HepG2 (cell line): ENCODE data around the gene MRPS14. TPM values are rescaled to one million over a fixed set of nuclear protein-coding genes. Genes with fewer than 3 reads are reported as not detected.

Source experiments
- E2F2 ChIP-seq: sonication (generic); formaldehyde crosslinking; IDR thresholded peaks from 2 replicates; pipeline ENCODE4 v1.4.0; 2020; ENCODE audit warnings: missing genetic modification reagents, borderline replicate concordance
- ELF3 ChIP-seq: IDR thresholded peaks from 2 replicates; pipeline ENCODE4 v1.6.1; 2016; ENCODE audit warnings: missing genetic modification reagents, missing compliant biosample characterization
- FOSL1 ChIP-seq: sonication (generic); formaldehyde crosslinking; IDR thresholded peaks from 2 replicates; pipeline ENCODE4 v1.9.0; 2021; ENCODE audit warnings: missing genetic modification reagents, borderline replicate concordance
- HHEX ChIP-seq: IDR thresholded peaks from 2 replicates; pipeline ENCODE4 v1.6.1; 2016; ENCODE audit warnings: control low read depth
- HNF4G ChIP-seq, 2 experiments: sonication (generic) in 1 of 2; formaldehyde crosslinking in 1 of 2; IDR thresholded peaks; 2 replicates each; pipeline versions ENCODE4 v1.4.0 to v1.6.1; 2011 to 2020; ENCODE audit warnings: borderline replicate concordance in 2 of 2, low read depth in 2 of 2, mild to moderate bottlenecking in 2 of 2, low read length in 1 of 2, missing genetic modification reagents in 1 of 2, moderate library complexity in 1 of 2
- MATR3 ChIP-seq: sonication (generic); formaldehyde crosslinking; IDR thresholded peaks from 2 replicates; pipeline ENCODE4 v1.4.0; 2020; ENCODE audit warnings: missing genetic modification reagents
- MYC ChIP-seq: sonication (generic); formaldehyde crosslinking; IDR thresholded peaks from 2 replicates; pipeline ENCODE4 v1.9.0; 2021; ENCODE audit warnings: missing genetic modification reagents, borderline replicate concordance
- NFE2 ChIP-seq: sonication (generic); formaldehyde crosslinking; IDR thresholded peaks from 2 replicates; pipeline ENCODE4 v1.4.0; 2020; ENCODE audit warnings: missing genetic modification reagents
- ONECUT2 ChIP-seq: sonication (generic); formaldehyde crosslinking; IDR thresholded peaks from 2 replicates; pipeline ENCODE4 v1.4.0; 2020; ENCODE audit warnings: missing genetic modification reagents
- RBM39 ChIP-seq: fragments of 200-400 bp; formaldehyde crosslinking; IDR thresholded peaks from one replicate; pipeline ENCODE4 v1.6.1; 2018; ENCODE audit warnings: antibody characterized with exemption, mild to moderate bottlenecking, low read depth, low read length; ENCODE audit not compliant: poor library complexity, severe bottlenecking
- RFX1 ChIP-seq: fragments of 450-650 bp; IDR thresholded peaks from 2 replicates; pipeline ENCODE4 v1.6.1; 2017
- RFXANK ChIP-seq: IDR thresholded peaks from 2 replicates; pipeline ENCODE4 v1.6.1; 2016
- RFXAP ChIP-seq: sonication (generic); formaldehyde crosslinking; IDR thresholded peaks from 2 replicates; pipeline ENCODE4 v1.4.0; 2020; ENCODE audit warnings: missing genetic modification reagents, borderline replicate concordance
- RNF2 ChIP-seq: fragments of 450-650 bp; conservative IDR thresholded peaks from 2 replicates; pipeline ENCODE4 v1.6.1; 2016; ENCODE audit warnings: low read depth
- SRY ChIP-seq: sonication (generic); formaldehyde crosslinking; IDR thresholded peaks from 2 replicates; pipeline ENCODE4 v1.8.0; 2022; ENCODE audit warnings: mild to moderate bottlenecking, missing genetic modification reagents
- ZNF251 ChIP-seq: sonication (generic); formaldehyde crosslinking; IDR thresholded peaks from 2 replicates; pipeline ENCODE4 v1.9.0; 2021; ENCODE audit warnings: mild to moderate bottlenecking, missing genetic modification reagents
- ZNF329 ChIP-seq: sonication (generic); formaldehyde crosslinking; IDR thresholded peaks from 2 replicates; pipeline ENCODE4 v1.9.0; 2021; ENCODE audit warnings: low read depth, mild to moderate bottlenecking, missing genetic modification reagents
- ZNF44 ChIP-seq: sonication (generic); formaldehyde crosslinking; IDR thresholded peaks from 2 replicates; pipeline ENCODE4 v1.5.1; 2020; ENCODE audit warnings: mild to moderate bottlenecking, missing genetic modification reagents
- ZNF451 ChIP-seq: sonication (generic); formaldehyde crosslinking; IDR thresholded peaks from 2 replicates; pipeline ENCODE4 v1.5.0; 2020; ENCODE audit warnings: mild to moderate bottlenecking, missing genetic modification reagents
- polyA plus RNA-seq, 8 experiments: library from polyadenylated mRNA; depleted of rRNA in 3 of 8; stranded (reverse) in 7 of 8; unstranded in 1 of 8; fragments of >200 nt; fragmentation: Illumina TruSeq in 4 of 8; extraction: Trizol in 4 of 8; gene quantifications; 2 replicates each; pipeline versions ENCODE4 v1.2.1 to v1.2.3, GENCODE V29; 2011 to 2016; ENCODE audit warnings: low read depth in 4 of 8, missing spikeins in 1 of 8, mixed read lengths in 1 of 8; ENCODE audit not compliant: insufficient read depth in 1 of 8
- total RNA-seq, 5 experiments: library from RNA; depleted of rRNA; stranded (reverse); fragments of >200 nt; fragmentation: Illumina TruSeq; extraction: Trizol; gene quantifications; 2 replicates each; pipeline ENCODE4 v1.2.3, GENCODE V29; 2016; ENCODE audit warnings: low read depth in 1 of 5
- TF ChIP-seq, protein P1 (sequence below): IDR thresholded peaks from 2 replicates; pipeline ENCODE4 v1.6.1; 2018; ENCODE audit warnings: missing genetic modification reagents
- TF ChIP-seq, protein P2 (sequence below): sonication (generic); formaldehyde crosslinking; IDR thresholded peaks from 2 replicates; pipeline ENCODE4 v1.4.0; 2020; ENCODE audit warnings: mild to moderate bottlenecking, missing genetic modification reagents
- TF ChIP-seq, protein P3 (sequence below): sonication (generic); formaldehyde crosslinking; IDR thresholded peaks from 2 replicates; pipeline ENCODE4 v1.4.0; 2020; ENCODE audit warnings: missing genetic modification reagents, mild to moderate bottlenecking, borderline replicate concordance

Gene MRPS14
- total and polyA plus RNA-seq, 2 of the 13 experiments (the other 11 are each of a cell fraction or from before 2014, with no cell fraction given): 36.6 to 43.2 TPM

GRCh38 chr1:175023043-175023921 lies at the start of gene MRPS14 (continued):
- TF ChIP-seq, protein P1, sequence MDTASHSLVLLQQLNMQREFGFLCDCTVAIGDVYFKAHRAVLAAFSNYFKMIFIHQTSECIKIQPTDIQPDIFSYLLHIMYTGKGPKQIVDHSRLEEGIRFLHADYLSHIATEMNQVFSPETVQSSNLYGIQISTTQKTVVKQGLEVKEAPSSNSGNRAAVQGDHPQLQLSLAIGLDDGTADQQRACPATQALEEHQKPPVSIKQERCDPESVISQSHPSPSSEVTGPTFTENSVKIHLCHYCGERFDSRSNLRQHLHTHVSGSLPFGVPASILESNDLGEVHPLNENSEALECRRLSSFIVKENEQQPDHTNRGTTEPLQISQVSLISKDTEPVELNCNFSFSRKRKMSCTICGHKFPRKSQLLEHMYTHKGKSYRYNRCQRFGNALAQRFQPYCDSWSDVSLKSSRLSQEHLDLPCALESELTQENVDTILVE (CRISPR knock-in tag): peak; percentile 79; the same call in 1 of the 2 replicates
- TF ChIP-seq ZNF329 (CRISPR knock-in tag) (no peak), MATR3 (no peak), E2F2 (CRISPR knock-in tag) (no peak), SRY (no peak), RFXAP (CRISPR knock-in tag) (peak; percentile 60; the same call in 1 of the 2 replicates), HHEX (CRISPR knock-in tag) (no peak), ONECUT2 (no peak), ZNF44 (no peak), RNF2 (no peak; the same call in 1 of the 2 replicates), MYC (CRISPR knock-in tag) (peak; percentile 79; the same call in 1 of the 2 replicates), HNF4G (IDR thresholded peaks at IDR 0.05; ENCODE audit: borderline replicate concordance, low read depth, low read length) (peak; percentile 21; the same call in 1 of the 2 replicates), HNF4G (CRISPR knock-in tag; IDR thresholded peaks at IDR 0.05; ENCODE audit: borderline replicate concordance, low read depth) (0 out of 2 replicates have a peak, but pooled peaks have one; percentile 39), RBM39 (peak; percentile 81), FOSL1 (0 out of 2 replicates have a peak, but pooled peaks have one; percentile 15), ZNF251 (CRISPR knock-in tag) (no peak), ZNF451 (no peak), RFXANK (no peak), RFX1 (no peak), NFE2 (CRISPR knock-in tag) (no peak), ELF3 (peak; percentile 63)
- TF ChIP-seq, protein P2, sequence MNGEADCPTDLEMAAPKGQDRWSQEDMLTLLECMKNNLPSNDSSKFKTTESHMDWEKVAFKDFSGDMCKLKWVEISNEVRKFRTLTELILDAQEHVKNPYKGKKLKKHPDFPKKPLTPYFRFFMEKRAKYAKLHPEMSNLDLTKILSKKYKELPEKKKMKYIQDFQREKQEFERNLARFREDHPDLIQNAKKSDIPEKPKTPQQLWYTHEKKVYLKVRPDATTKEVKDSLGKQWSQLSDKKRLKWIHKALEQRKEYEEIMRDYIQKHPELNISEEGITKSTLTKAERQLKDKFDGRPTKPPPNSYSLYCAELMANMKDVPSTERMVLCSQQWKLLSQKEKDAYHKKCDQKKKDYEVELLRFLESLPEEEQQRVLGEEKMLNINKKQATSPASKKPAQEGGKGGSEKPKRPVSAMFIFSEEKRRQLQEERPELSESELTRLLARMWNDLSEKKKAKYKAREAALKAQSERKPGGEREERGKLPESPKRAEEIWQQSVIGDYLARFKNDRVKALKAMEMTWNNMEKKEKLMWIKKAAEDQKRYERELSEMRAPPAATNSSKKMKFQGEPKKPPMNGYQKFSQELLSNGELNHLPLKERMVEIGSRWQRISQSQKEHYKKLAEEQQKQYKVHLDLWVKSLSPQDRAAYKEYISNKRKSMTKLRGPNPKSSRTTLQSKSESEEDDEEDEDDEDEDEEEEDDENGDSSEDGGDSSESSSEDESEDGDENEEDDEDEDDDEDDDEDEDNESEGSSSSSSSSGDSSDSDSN: peak; percentile 53; the same call in 1 of the 2 replicates
- TF ChIP-seq, protein P3, sequence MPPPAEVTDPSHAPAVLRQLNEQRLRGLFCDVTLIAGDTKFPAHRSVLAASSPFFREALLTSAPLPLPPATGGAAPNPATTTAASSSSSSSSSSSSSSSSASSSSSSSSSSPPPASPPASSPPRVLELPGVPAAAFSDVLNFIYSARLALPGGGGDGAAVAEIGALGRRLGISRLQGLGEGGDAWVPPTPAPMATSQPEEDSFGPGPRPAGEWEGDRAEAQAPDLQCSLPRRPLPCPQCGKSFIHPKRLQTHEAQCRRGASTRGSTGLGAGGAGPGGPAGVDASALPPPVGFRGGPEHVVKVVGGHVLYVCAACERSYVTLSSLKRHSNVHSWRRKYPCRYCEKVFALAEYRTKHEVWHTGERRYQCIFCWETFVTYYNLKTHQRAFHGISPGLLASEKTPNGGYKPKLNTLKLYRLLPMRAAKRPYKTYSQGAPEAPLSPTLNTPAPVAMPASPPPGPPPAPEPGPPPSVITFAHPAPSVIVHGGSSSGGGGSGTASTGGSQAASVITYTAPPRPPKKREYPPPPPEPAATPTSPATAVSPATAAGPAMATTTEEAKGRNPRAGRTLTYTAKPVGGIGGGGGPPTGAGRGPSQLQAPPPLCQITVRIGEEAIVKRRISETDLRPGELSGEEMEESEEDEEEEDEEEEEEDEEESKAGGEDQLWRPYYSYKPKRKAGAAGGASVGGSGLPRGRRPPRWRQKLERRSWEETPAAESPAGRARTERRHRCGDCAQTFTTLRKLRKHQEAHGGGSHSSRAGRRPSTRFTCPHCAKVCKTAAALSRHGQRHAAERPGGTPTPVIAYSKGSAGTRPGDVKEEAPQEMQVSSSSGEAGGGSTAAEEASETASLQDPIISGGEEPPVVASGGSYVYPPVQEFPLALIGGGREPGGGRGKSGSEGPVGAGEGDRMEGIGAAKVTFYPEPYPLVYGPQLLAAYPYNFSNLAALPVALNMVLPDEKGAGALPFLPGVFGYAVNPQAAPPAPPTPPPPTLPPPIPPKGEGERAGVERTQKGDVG: 0 out of 2 replicates have a peak, but pooled peaks have one; percentile 56
